ENCODE measurements around the gene NAA60.
"Not testable (repeated sequence)": the region's sequence is repeated elsewhere in the genome, so short reads cannot be mapped to it uniquely, and the experiment has no call there.

NAA60 gene

DNA sequence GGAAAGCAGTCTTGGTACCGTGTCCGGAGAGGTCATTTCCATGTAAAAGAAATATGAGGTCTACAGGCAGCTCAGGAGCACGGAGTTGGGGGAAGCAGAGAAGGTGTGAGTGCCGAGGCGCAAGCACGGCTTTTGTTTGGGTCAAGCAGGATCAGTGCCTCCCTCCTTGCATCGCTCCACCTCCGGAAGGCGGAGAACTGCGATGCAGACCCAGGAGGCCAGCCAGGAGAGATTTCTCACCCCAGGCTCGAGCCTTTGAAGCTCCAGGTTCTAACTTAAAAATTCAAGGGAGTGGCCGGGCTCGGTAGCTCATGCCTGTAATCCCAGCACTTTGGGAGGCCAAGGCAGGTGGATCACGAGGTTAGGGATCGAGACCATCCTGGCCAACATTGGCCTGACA lies 25.0 kb downstream of the NAA60 start:
- ATAC-seq (replicated peaks) (no peak), DNase-seq (no peak)
- H3K36me3 Mint-ChIP-seq (ENCODE audit: insufficient read depth), result peaks cover 29% of the 10 kb centered on the region
- no peaks in the 10 kb centered on the region for H3K27me3 Mint-ChIP-seq
- peaks cover 46 to 61% of the 10 kb centered on the region in 2 donors for H3K4me1 Mint-ChIP-seq (ENCODE audit: low read depth in 2 of 2)
- H3K4me3 Mint-ChIP-seq, result peak overlapping the region in 1 of 2 donors; percentile 5
- H3K27ac Mint-ChIP-seq, result peak overlapping the region; percentile 72 to 94
- H3K9me3 Mint-ChIP-seq, result no peaks in the 10 kb centered on the region

GRCh38 chr16:3469736-3470135 lies 26.3 kb downstream of the NAA60 start:
- Mint-ChIP-seq H3K4me3 (no peak overlapping the region), H3K4me1 (ENCODE audit: low read depth in 2 of 2) (peaks cover 47 to 57% of the 10 kb centered on the region in 2 donors), H3K36me3 (ENCODE audit: insufficient read depth) (peaks cover 29% of the 10 kb centered on the region), H3K9me3 (no peaks in the 10 kb centered on the region), H3K27me3 (no peaks in the 10 kb centered on the region), H3K27ac (peak overlapping the region in 1 of 2 donors; percentile 26)
- DNase-seq, result no peak
- ATAC-seq (replicated peaks), result no peak

GRCh38 chr16:3470723-3471122 lies 27.2 kb downstream of the NAA60 start:
- H3K4me1 Mint-ChIP-seq (ENCODE audit: low read depth in 2 of 2), result peaks cover 50 to 64% of the 10 kb centered on the region in 2 donors
- peak overlapping the region in 1 of 2 donors; percentile 52 for H3K27ac Mint-ChIP-seq
- no peaks in the 10 kb centered on the region for H3K27me3 Mint-ChIP-seq
- DNase-seq (no peak), ATAC-seq (replicated peaks) (no peak)
- H3K4me3 Mint-ChIP-seq, result no peak overlapping the region
- peaks cover 25% of the 10 kb centered on the region for H3K36me3 Mint-ChIP-seq (ENCODE audit: insufficient read depth)
- H3K9me3 Mint-ChIP-seq, result no peaks in the 10 kb centered on the region

- Mint-ChIP-seq H3K4me3 (no peak overlapping the region), H3K9me3 (no peaks in the 10 kb centered on the region), H3K36me3 (ENCODE audit: insufficient read depth) (peaks cover 21% of the 10 kb centered on the region), H3K27me3 (no peaks in the 10 kb centered on the region), H3K4me1 (ENCODE audit: low read depth in 2 of 2) (peaks cover 48 to 61% of the 10 kb centered on the region in 2 donors), H3K27ac (peak overlapping the region; percentile 59 to 81)
- no peak for ATAC-seq (replicated peaks)
- no peak for DNase-seq
Measured at GRCh38 chr16:3471518-3472176, 28.2 kb downstream of the NAA60 start.

- peaks cover 31% of the 10 kb centered on the region for H3K36me3 Mint-ChIP-seq (ENCODE audit: insufficient read depth)
- no peak overlapping the region for H3K4me3 Mint-ChIP-seq
- ATAC-seq (replicated peaks), result no peak
- H3K27ac Mint-ChIP-seq, result peak overlapping the region; percentile 59 to 81
- H3K4me1 Mint-ChIP-seq (ENCODE audit: low read depth in 2 of 2), result peaks cover 35 to 47% of the 10 kb centered on the region in 2 donors
- H3K9me3 Mint-ChIP-seq, result no peaks in the 10 kb centered on the region
- DNase-seq, result no peak
- no peaks in the 10 kb centered on the region for H3K27me3 Mint-ChIP-seq
Measured at GRCh38 chr16:3472878-3473595, 29.6 kb downstream of the NAA60 start.

DNA sequence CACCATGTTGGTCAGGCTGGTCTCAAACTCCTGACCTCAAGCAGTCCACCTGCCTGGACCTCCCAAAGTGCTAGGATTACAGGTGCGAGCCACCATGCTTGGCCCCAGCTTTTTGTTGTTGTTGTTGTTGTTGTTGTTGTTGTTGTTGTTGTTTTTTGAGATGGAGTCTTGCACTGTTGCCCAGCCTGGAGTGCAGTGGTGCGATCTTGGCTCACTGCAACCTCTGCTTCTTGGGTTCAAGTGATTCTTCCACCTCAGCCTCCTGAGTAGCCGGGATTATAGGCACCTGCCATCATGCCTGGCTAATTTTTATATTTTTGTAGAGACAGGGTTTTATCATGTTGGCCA lies 30.1 kb downstream of the NAA60 start:
- H3K4me3 Mint-ChIP-seq; DNase-seq; H3K27me3 Mint-ChIP-seq; H3K9me3 Mint-ChIP-seq; ATAC-seq (replicated peaks): not testable (repeated sequence)
- Mint-ChIP-seq H3K4me1 (ENCODE audit: low read depth in 2 of 2) (peaks cover 30 to 42% of the 10 kb centered on the region in 2 donors), H3K36me3 (ENCODE audit: insufficient read depth) (peaks cover 31% of the 10 kb centered on the region), H3K27ac (peak overlapping the region; percentile 59 to 81)

DNA sequence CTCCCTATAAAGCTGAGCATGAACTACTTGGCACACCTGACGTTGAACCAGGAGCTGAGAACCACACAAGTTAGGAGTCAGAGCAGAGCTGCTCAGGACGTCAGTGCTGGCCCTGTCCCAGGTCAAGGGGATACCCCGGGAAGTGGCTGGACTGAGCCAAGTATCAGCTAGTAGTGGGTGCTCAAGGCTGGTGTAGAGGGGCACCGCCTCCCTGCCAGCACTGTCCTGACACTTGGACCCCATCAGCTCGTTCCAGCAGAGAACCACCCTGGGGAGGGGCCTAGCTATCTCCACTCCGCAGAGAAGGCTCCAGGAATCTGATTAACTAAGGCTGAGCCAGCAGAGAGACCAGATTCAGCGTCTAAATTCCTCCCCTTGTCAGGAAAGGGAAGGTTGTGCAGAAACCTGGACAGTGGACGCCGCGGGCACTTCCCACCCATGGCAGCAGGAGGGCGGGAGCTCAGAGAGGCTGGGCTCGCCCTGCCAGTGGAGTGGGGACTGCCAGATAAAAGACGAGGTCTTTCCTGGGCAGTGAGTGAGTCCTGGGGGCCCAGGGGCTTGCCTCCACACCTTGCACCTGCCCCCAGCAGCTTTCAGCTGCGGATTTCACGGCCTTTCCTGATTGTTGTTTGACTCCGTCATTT lies 30.8 kb downstream of the NAA60 start:
- DNase-seq, result no peak
- Mint-ChIP-seq H3K4me1 (ENCODE audit: low read depth in 2 of 2) (peaks cover 32 to 38% of the 10 kb centered on the region in 2 donors), H3K27me3 (no peaks in the 10 kb centered on the region), H3K36me3 (ENCODE audit: insufficient read depth) (peaks cover 32% of the 10 kb centered on the region), H3K4me3 (no peak overlapping the region), H3K27ac (peak overlapping the region in 1 of 2 donors; percentile 81), H3K9me3 (no peaks in the 10 kb centered on the region)
- no peak for ATAC-seq (replicated peaks)

GRCh38 chr16:3474870-3475269 lies 31.4 kb downstream of the NAA60 start:
- H3K36me3 Mint-ChIP-seq (ENCODE audit: insufficient read depth), result peaks cover 37% of the 10 kb centered on the region
- H3K27me3 Mint-ChIP-seq; H3K4me3 Mint-ChIP-seq; ATAC-seq (replicated peaks); DNase-seq; H3K9me3 Mint-ChIP-seq: not testable (repeated sequence)
- peaks cover 29 to 33% of the 10 kb centered on the region in 2 donors for H3K4me1 Mint-ChIP-seq (ENCODE audit: low read depth in 2 of 2)
- peak overlapping the region in 1 of 2 donors; percentile 81 for H3K27ac Mint-ChIP-seq

DNA sequence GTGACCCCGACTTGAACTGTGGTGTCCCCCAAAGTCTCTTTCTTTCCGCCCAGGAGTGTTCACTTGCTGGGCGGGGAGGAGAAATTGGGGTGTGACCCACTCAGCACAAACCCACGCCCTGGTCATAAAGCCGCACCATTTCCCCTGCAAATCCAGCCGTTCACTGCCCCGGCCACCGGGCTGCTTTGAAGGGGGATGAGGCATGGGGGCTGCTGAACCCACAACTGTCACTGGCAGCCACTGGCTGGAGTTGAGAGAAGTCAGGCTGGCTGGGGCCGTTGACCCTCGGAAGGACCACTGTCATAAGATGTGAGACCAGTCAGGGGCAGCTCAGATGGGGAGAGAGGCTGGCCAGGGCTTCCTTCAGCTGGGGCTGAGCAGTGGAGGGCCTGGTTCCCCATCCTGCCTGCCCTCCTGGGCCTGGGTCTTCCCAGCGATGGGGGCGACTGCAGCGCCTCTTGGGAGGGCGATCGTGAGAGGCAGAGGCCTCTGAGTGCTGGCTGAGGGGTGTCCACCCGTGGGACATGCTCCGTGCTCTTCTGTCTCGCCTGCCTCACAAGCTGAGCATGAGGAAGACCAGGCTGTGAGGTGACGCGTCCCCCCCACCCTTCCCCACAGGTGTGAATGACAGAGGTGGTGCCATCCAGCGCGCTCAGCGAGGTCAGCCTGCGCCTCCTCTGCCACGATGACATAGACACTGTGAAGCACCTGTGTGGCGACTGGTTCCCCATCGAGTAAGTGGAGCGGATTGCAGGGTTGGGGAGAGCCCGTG lies 32.3 kb downstream of the NAA60 start:
- H3K9me3 Mint-ChIP-seq, result no peaks in the 10 kb centered on the region
- H3K27ac Mint-ChIP-seq, result peak overlapping the region; percentile 81 to 86
- H3K4me1 Mint-ChIP-seq (ENCODE audit: low read depth in 2 of 2), result peaks cover 29 to 30% of the 10 kb centered on the region in 2 donors
- H3K36me3 Mint-ChIP-seq (ENCODE audit: insufficient read depth), result peaks cover 45% of the 10 kb centered on the region
- ATAC-seq (replicated peaks), result no peak
- H3K27me3 Mint-ChIP-seq, result no peaks in the 10 kb centered on the region
- H3K4me3 Mint-ChIP-seq, result peak overlapping the region in 1 of 2 donors; percentile 19
- no peak for DNase-seq

DNA sequence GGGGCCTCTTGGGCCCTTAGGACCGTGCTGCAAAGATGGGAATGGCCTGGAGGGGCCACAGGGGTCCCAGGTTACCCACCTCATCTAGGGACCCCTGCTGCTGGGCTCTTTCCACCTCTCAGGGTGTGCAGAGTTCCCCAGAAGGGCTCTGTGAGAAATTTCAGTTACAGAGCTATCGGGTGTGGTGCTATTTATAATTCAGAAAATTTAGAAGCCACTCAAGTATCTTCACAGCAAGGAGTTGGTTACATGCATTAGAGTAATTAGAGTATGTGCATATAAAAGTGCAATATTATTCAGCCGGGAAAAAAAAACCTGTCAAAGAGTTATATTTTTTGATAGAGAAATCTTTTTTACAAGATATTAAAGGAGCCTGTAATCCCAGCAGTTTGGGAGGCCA lies 32.9 kb downstream of the NAA60 start:
- Mint-ChIP-seq H3K36me3 (ENCODE audit: insufficient read depth) (peaks cover 51% of the 10 kb centered on the region), H3K4me1 (ENCODE audit: low read depth in 2 of 2) (peaks cover 26 to 30% of the 10 kb centered on the region in 2 donors), H3K27ac (no peak overlapping the region), H3K4me3 (no peak overlapping the region), H3K9me3 (no peaks in the 10 kb centered on the region), H3K27me3 (no peaks in the 10 kb centered on the region)
- ATAC-seq (replicated peaks) (no peak), DNase-seq (no peak)

GRCh38 chr16:3478242-3478925 lies 34.9 kb downstream of the NAA60 start:
- Mint-ChIP-seq H3K9me3 (no peaks in the 10 kb centered on the region), H3K4me3 (no peak overlapping the region), H3K27me3 (no peaks in the 10 kb centered on the region), H3K4me1 (ENCODE audit: low read depth in 2 of 2) (peaks cover 11 to 23% of the 10 kb centered on the region in 2 donors), H3K27ac (peak overlapping the region in 1 of 2 donors; percentile 27), H3K36me3 (ENCODE audit: insufficient read depth) (peaks cover 60% of the 10 kb centered on the region)
- no peak for ATAC-seq (replicated peaks)
- no peak for DNase-seq

DNA sequence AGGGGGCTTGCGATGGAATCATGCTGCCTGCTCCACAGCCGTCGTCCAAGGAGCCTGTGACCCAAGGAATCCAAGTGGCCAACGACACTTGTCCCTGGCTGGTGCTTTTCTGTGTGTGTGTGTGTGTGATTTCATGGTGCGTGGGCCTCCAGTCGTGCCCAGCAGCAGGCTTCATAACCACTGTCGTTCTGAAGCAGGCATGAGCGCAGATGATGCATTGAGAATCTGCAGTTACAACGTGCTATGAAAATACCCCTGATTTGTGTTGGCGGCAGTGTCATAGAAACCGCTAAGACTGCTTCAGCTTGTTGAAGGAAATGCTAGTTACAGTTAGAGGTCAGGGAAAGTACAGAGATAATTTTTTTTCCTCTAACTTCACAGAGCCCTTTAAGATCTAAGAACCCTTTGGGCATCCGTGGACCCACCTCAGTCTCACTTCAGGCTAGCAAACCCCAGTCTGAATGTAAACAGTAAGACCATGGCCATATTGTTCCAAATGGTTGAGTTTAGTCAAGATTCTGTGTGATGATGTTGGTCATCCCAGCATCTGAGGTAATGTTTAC lies 36.3 kb downstream of the NAA60 start:
- Mint-ChIP-seq H3K36me3 (ENCODE audit: insufficient read depth) (peaks cover 66% of the 10 kb centered on the region), H3K4me1 (ENCODE audit: low read depth in 2 of 2) (peaks cover 8 to 20% of the 10 kb centered on the region in 2 donors), H3K4me3 (no peak overlapping the region), H3K27me3 (no peaks in the 10 kb centered on the region), H3K27ac (peak overlapping the region; percentile 66 to 67), H3K9me3 (no peaks in the 10 kb centered on the region)
- DNase-seq, result no peak
- peak; percentile 42 for ATAC-seq (replicated peaks)

Measured in effector memory CD8-positive, alpha-beta T cell (primary cell).